IMR-90 (cell line): ENCODE measurements around the gene RFPL3. TPM values are rescaled to one million over a fixed set of nuclear protein-coding genes. Genes with fewer than 3 reads are reported as not detected.

ENCODE experiments used
- ATAC-seq: fragments of 200-7000 bp; cut with Tn5 transposase; 2 replicates; pipeline ENCODE4 v1.9.1; 2020; ENCODE audit warnings: low read depth, mild to moderate bottlenecking, moderate library complexity
- BruUV-seq: library from RNA; stranded (reverse); fragments of 400-500 nt; replicated peaks from 2 replicates; lab custom pipeline; 2021; lab: Mats Ljungman, UMichigan
- CTCF ChIA-PET: fragments of 300-600 bp; formaldehyde crosslinking; extraction: SDS; loops from one replicate; lab custom pipeline; 2021; ENCODE audit warnings: antibody characterized with exemption; lab: Yijun Ruan, JAX
- POLR2A ChIA-PET: fragments of 300-600 bp; sonication (Branson Sonifier 250); formaldehyde crosslinking; loops from one replicate; lab custom pipeline; 2022; ENCODE audit warnings: antibody characterized with exemption; ENCODE audit not compliant: unreplicated experiment; lab: Charles Lee
- DNase-seq: peaks from one replicate; pipeline ENCODE4 v3.0.0; 2013
- H2AFZ ChIP-seq: replicated peaks from 2 replicates; pipeline ENCODE3; 2013; ENCODE audit warnings: low read length, mild to moderate bottlenecking; ENCODE audit not compliant: poor library complexity
- H2AK5ac ChIP-seq: 2 replicates; pipeline ENCODE4 v1.6.1; 2013; ENCODE audit warnings: low read depth, low read length, inconsistent platforms
- H2AK9ac ChIP-seq: replicated peaks from 2 replicates; pipeline ENCODE3; 2013; ENCODE audit warnings: mild to moderate bottlenecking, low read depth, low read length, moderate library complexity; ENCODE audit not compliant: poor library complexity
- H2BK120ac ChIP-seq: 2 replicates; pipeline ENCODE4 v1.6.1; 2013; ENCODE audit warnings: low read depth, low read length, inconsistent platforms
- H2BK15ac ChIP-seq: 3 replicates; pipeline ENCODE4 v1.6.1; 2013; ENCODE audit warnings: low read depth, low read length, inconsistent platforms
- H2BK20ac ChIP-seq: 2 replicates; pipeline ENCODE4 v1.6.1; 2013; ENCODE audit warnings: low read depth, mild to moderate bottlenecking, inconsistent platforms, low read length, moderate library complexity
- H2BK5ac ChIP-seq: 2 replicates; pipeline ENCODE4 v1.6.1; 2013; ENCODE audit warnings: mild to moderate bottlenecking, low read depth, low read length, inconsistent platforms; ENCODE audit not compliant: poor library complexity, severe bottlenecking
- H3K14ac ChIP-seq: replicated peaks from 2 replicates; pipeline ENCODE4 v1.6.1; 2013; ENCODE audit warnings: low read depth, low read length, inconsistent platforms
- H3K18ac ChIP-seq: 2 replicates; pipeline ENCODE4 v1.6.1; 2013; ENCODE audit warnings: low read depth, low read length, control low read depth
- H3K23ac ChIP-seq: 2 replicates; pipeline ENCODE4 v1.6.1; 2013; ENCODE audit warnings: low read depth, low read length, inconsistent platforms
- H3K27ac ChIP-seq: 2 replicates; pipeline ENCODE4 v1.5.1; 2013; ENCODE audit warnings: mild to moderate bottlenecking, control low read depth, low read length; ENCODE audit not compliant: insufficient read depth
- H3K27me3 ChIP-seq: 2 replicates; pipeline ENCODE4 v1.6.1; 2013; ENCODE audit warnings: low read length; ENCODE audit not compliant: control insufficient read depth, insufficient read depth
- H3K36me3 ChIP-seq: 2 replicates; pipeline ENCODE4 v1.6.1; 2013; ENCODE audit warnings: low read length, mixed read lengths; ENCODE audit not compliant: control insufficient read depth, insufficient read depth
- H3K4ac ChIP-seq: 2 replicates; pipeline ENCODE4 v1.6.1; 2013; ENCODE audit warnings: low read depth, low read length, inconsistent platforms
- H3K4me1 ChIP-seq: 2 replicates; pipeline ENCODE4 v1.6.1; 2013; ENCODE audit warnings: low read length, mixed read lengths; ENCODE audit not compliant: control insufficient read depth, insufficient read depth
- H3K4me2 ChIP-seq: 2 replicates; pipeline ENCODE4 v1.6.1; 2013; ENCODE audit warnings: low read depth, mild to moderate bottlenecking, control low read depth, low read length, moderate library complexity
- H3K4me3 ChIP-seq: 2 replicates; pipeline ENCODE4 v1.5.1; 2013; ENCODE audit warnings: low read depth, mild to moderate bottlenecking, control low read depth, low read length, moderate library complexity; ENCODE audit not compliant: insufficient read depth
- H3K56ac ChIP-seq: 2 replicates; pipeline ENCODE4 v1.6.1; 2013; ENCODE audit warnings: low read length, inconsistent platforms; ENCODE audit not compliant: insufficient read depth; ENCODE audit errors: extremely low read depth
- H3K79me1 ChIP-seq, 2 experiments: 2 replicates each; pipeline ENCODE4 v1.6.1; 2013; ENCODE audit warnings: low read length in 2 of 2, inconsistent platforms in 1 of 2, low read depth in 1 of 2
- H3K9ac ChIP-seq: 2 replicates; pipeline ENCODE4 v1.6.1; 2013; ENCODE audit warnings: low read depth, low read length, control low read depth
- H3K9me1 ChIP-seq: 2 replicates; pipeline ENCODE4 v1.6.1; 2013; ENCODE audit warnings: low read length, inconsistent platforms; ENCODE audit not compliant: insufficient read depth
- H3K9me3 ChIP-seq: 2 replicates; pipeline ENCODE4 v1.6.1; 2013; ENCODE audit warnings: low read length; ENCODE audit not compliant: control insufficient read depth, insufficient read depth
- H4K20me1 ChIP-seq: 2 replicates; pipeline ENCODE4 v1.6.1; 2013; ENCODE audit warnings: low read length, inconsistent platforms; ENCODE audit not compliant: insufficient read depth
- H4K5ac ChIP-seq: 2 replicates; pipeline ENCODE4 v1.6.1; 2013; ENCODE audit warnings: mild to moderate bottlenecking, low read depth, low read length, control low read depth
- H4K8ac ChIP-seq, 2 experiments: 2 replicates each; pipeline ENCODE4 v1.6.1; 2013; ENCODE audit warnings: low read depth in 2 of 2, low read length in 2 of 2, control low read depth in 1 of 2, inconsistent platforms in 1 of 2
- H4K91ac ChIP-seq: 2 replicates; pipeline ENCODE4 v1.6.1; 2013; ENCODE audit warnings: low read depth, low read length, inconsistent platforms; ENCODE audit not compliant: insufficient read depth
- BHLHE40 ChIP-seq: fragments of 150-350 bp; IDR thresholded peaks from 2 replicates; pipeline ENCODE4 v1.6.1; 2016; ENCODE audit warnings: mild to moderate bottlenecking, low read depth, low read length
- CEBPB ChIP-seq: IDR thresholded peaks from 2 replicates; pipeline ENCODE4 v1.6.1; 2012; ENCODE audit warnings: low read depth, low read length, improper control_type of control experiment
- CHD1 ChIP-seq: IDR thresholded peaks from 2 replicates; pipeline ENCODE4 v1.6.1; 2012; ENCODE audit warnings: low read depth, low read length, improper control_type of control experiment
- CTCF ChIP-seq: conservative IDR thresholded peaks from 2 replicates; pipeline ENCODE4 v1.5.1; 2012; ENCODE audit warnings: mild to moderate bottlenecking, low read depth, low read length, improper control_type of control experiment
- FOS ChIP-seq: fragments of 150-350 bp; IDR thresholded peaks from 2 replicates; pipeline ENCODE4 v1.6.1; 2016; ENCODE audit warnings: low read depth, low read length
- MAFK ChIP-seq: IDR thresholded peaks from 2 replicates; pipeline ENCODE4 v1.6.1; 2012; ENCODE audit warnings: low read depth, low read length, improper control_type of control experiment
- MAZ ChIP-seq: IDR thresholded peaks from 2 replicates; pipeline ENCODE4 v1.6.1; 2012; ENCODE audit warnings: low read depth, mild to moderate bottlenecking, low read length, improper control_type of control experiment, moderate library complexity, borderline replicate concordance
- MXI1 ChIP-seq: IDR thresholded peaks from 2 replicates; pipeline ENCODE4 v1.6.1; 2012; ENCODE audit warnings: low read depth, mild to moderate bottlenecking, low read length, moderate library complexity, borderline replicate concordance
- NFE2L2 ChIP-seq: fragments of 150-350 bp; IDR thresholded peaks from 2 replicates; pipeline ENCODE4 v1.6.1; 2016; ENCODE audit warnings: low read depth, mild to moderate bottlenecking, low read length
- POLR2A ChIP-seq: IDR thresholded peaks from 2 replicates; pipeline ENCODE4 v1.6.1; 2012; ENCODE audit warnings: mild to moderate bottlenecking, low read depth, low read length
- RAD21 ChIP-seq: IDR thresholded peaks from 2 replicates; pipeline ENCODE4 v1.6.1; 2012; ENCODE audit warnings: low read length, improper control_type of control experiment
- RCOR1 ChIP-seq: IDR thresholded peaks from 2 replicates; pipeline ENCODE4 v1.6.1; 2012; ENCODE audit warnings: mild to moderate bottlenecking, low read length, improper control_type of control experiment; ENCODE audit not compliant: insufficient replicate concordance
- RFX5 ChIP-seq: IDR thresholded peaks from 2 replicates; pipeline ENCODE4 v1.8.0; 2012; ENCODE audit warnings: low read depth, mild to moderate bottlenecking, low read length, moderate library complexity
- SMC3 ChIP-seq: fragments of 150-350 bp; IDR thresholded peaks from 2 replicates; pipeline ENCODE4 v1.6.1; 2016; ENCODE audit warnings: low read depth, mild to moderate bottlenecking, antibody characterized with exemption, low read length, moderate library complexity
- USF2 ChIP-seq: fragments of 150-350 bp; IDR thresholded peaks from 2 replicates; pipeline ENCODE4 v1.6.1; 2017; ENCODE audit warnings: mild to moderate bottlenecking, antibody characterized with exemption, low read length, low read depth
- WGBS, 2 experiments: methylation state at CpG; one replicate each; pipeline versions ENCODE4 v1.1.5 to v1.1.7; 2013; ENCODE audit warnings: missing lambda C conversion rate in 2 of 2; ENCODE audit not compliant: insufficient read length in 1 of 2; ENCODE audit errors: extremely low coverage in 2 of 2; 5-methylcytosine and 5-hydroxymethylcytosine counted together
- dilution Hi-C: fragments of 300-500 bp; cut with HindIII; formaldehyde crosslinking; loops from one replicate; pipeline ENCODE4 v1.14.3; 2018; ENCODE audit warnings: low sequenced_read_pairs; ENCODE audit not compliant: unreplicated experiment
- in situ Hi-C: fragments of 300-500 bp; cut with MboI; formaldehyde crosslinking; loops from 3 replicates; pipeline ENCODE4 v1.14.3; 2019; ENCODE audit warnings: low sequenced_read_pairs, inconsistent platforms, mixed read lengths
- intact Hi-C: fragments of 100-400 bp; cut with micrococcal nuclease; formaldehyde crosslinking; loops from 2 replicates; pipeline ENCODE4 v1.10.0; 2022
- polyA plus RNA-seq, 3 experiments: library from polyadenylated mRNA; depleted of rRNA; stranded (reverse); fragments of >200 nt; gene quantifications; 2 replicates each; pipeline ENCODE4 v1.2.3, GENCODE V29; 2012; ENCODE audit warnings: low replicate concordance in 1 of 3
- total RNA-seq: library from RNA; depleted of rRNA; stranded (reverse); fragments of >200 nt; gene quantifications from 2 replicates; pipeline ENCODE4 v1.2.3, GENCODE V29; 2012
- TF ChIP-seq, protein P1 (sequence below): fragments of 150-350 bp; IDR thresholded peaks from 2 replicates; pipeline ENCODE4 v1.6.1; 2016; ENCODE audit warnings: low read depth, mild to moderate bottlenecking, low read length, moderate library complexity, borderline replicate concordance

RFPL3 gene
- total and polyA plus RNA-seq, 2 of the 4 experiments (the other 2 are of a cell fraction) = not detected

DNA sequence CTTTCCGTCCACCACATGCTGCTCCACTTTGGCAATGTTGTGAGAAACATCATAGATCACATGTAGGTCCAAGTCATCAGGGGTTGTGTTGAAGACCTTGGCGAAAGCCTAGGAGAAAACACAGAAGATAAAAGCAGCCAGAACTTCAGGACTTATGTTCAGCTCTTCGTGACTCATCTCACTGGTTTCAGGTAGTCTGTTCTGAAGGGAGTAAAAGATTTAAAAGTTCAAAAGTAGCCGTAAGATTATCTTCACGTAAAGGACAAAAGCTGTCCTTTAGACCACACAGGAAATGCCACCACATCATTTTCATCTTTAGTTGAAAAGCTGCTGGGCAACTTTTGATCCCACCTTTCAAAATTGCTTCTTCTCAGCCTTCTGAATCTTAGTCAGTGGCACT is 37.4 kb downstream of the RFPL3 start:
- H3K27me3 ChIP-seq = no peaks in the 10 kb centered on the region
- no peak overlapping the region for H3K23ac ChIP-seq
- BruUV-seq = no TSS peak
- no peak for TF ChIP-seq FOS
- no peak for TF ChIP-seq CHD1
- no peak for TF ChIP-seq MAZ
- no peak for TF ChIP-seq RAD21
- TF ChIP-seq CEBPB = no peak
- TF ChIP-seq USF2 = no peak
- TF ChIP-seq POLR2A = no peak
- no peak for TF ChIP-seq CTCF
- TF ChIP-seq RCOR1 = no peak
- TF ChIP-seq RFX5 = no peak
- no peak for TF ChIP-seq SMC3
- no peak for TF ChIP-seq MAFK
- no peak for TF ChIP-seq MXI1
- TF ChIP-seq, protein P1, sequence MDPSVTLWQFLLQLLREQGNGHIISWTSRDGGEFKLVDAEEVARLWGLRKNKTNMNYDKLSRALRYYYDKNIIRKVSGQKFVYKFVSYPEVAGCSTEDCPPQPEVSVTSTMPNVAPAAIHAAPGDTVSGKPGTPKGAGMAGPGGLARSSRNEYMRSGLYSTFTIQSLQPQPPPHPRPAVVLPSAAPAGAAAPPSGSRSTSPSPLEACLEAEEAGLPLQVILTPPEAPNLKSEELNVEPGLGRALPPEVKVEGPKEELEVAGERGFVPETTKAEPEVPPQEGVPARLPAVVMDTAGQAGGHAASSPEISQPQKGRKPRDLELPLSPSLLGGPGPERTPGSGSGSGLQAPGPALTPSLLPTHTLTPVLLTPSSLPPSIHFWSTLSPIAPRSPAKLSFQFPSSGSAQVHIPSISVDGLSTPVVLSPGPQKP = no peak
- no peak for TF ChIP-seq NFE2L2
- no peak for TF ChIP-seq BHLHE40
- no peak overlapping the region for H2BK5ac ChIP-seq
- no CpG with 5 or more reads among the region's 5 CpGs for WGBS, 2 experiments
- H3K9me1 ChIP-seq = no peaks in the 10 kb centered on the region
- dilution Hi-C loops = no loop called here
- H4K5ac ChIP-seq = no peak overlapping the region
- H2BK20ac ChIP-seq = no peak overlapping the region
- peaks cover 59% of the 10 kb centered on the region for H3K36me3 ChIP-seq
- H3K4me1 ChIP-seq = no peaks in the 10 kb centered on the region
- no peak overlapping the region for H3K4me3 ChIP-seq
- H3K27ac ChIP-seq = no peak overlapping the region
- H3K56ac ChIP-seq = no peak overlapping the region
- no peak overlapping the region for H3K18ac ChIP-seq
- H3K79me1 ChIP-seq = peaks cover 0 to 4% of the 10 kb centered on the region in 2 experiments; a peak in 2 of 4 replicates
- no peak overlapping the region for H3K14ac ChIP-seq
- no peak overlapping the region for H3K4me2 ChIP-seq
- no peak overlapping the region for H4K91ac ChIP-seq
- no peak overlapping the region for H2BK120ac ChIP-seq
- ChIA-PET POLR2A (no interaction called here), CTCF (no interaction called here)
- no peaks in the 10 kb centered on the region for H4K20me1 ChIP-seq
- H3K9me3 ChIP-seq = no peaks in the 10 kb centered on the region
- ATAC-seq (no peak), DNase-seq (no peak)
- no peak overlapping the region for H2AK9ac ChIP-seq
- no peak overlapping the region for H2AK5ac ChIP-seq
- no peak overlapping the region for H3K9ac ChIP-seq
- H4K8ac ChIP-seq = no peak overlapping the region
- intact Hi-C loops = no loop called here
- no peak overlapping the region for H2BK15ac ChIP-seq
- in situ Hi-C loops = loop anchor here (10.0 kb wide), 1 partner anchor 430 kb away; no protein-coding TSS in a partner anchor
- no peak overlapping the region for H3K4ac ChIP-seq
- H2AFZ ChIP-seq = no peak overlapping the region
